A673 (cell line): Measurements from ENCODE around the gene ODR4.

Source experiments
- EZH2 ChIP-seq: fragments of 200-600 bp; sonication (generic); IDR thresholded peaks from 2 replicates; pipeline ENCODE4 v1.6.1; 2017; ENCODE audit warnings: borderline replicate concordance, low read depth, mild to moderate bottlenecking, mixed read lengths, antibody characterized with exemption, low read length; ENCODE audit not compliant: poor library complexity, severe bottlenecking
- TF ChIP-seq, protein P1 (sequence below): fragments of 300-800, 200-600 bp; sonication (generic); conservative IDR thresholded peaks from 2 replicates; pipeline ENCODE4 v1.5.1; 2017; ENCODE audit warnings: low read depth, mild to moderate bottlenecking, antibody characterized with exemption, low read length, moderate library complexity, mixed read lengths

- TF ChIP-seq, protein P1, sequence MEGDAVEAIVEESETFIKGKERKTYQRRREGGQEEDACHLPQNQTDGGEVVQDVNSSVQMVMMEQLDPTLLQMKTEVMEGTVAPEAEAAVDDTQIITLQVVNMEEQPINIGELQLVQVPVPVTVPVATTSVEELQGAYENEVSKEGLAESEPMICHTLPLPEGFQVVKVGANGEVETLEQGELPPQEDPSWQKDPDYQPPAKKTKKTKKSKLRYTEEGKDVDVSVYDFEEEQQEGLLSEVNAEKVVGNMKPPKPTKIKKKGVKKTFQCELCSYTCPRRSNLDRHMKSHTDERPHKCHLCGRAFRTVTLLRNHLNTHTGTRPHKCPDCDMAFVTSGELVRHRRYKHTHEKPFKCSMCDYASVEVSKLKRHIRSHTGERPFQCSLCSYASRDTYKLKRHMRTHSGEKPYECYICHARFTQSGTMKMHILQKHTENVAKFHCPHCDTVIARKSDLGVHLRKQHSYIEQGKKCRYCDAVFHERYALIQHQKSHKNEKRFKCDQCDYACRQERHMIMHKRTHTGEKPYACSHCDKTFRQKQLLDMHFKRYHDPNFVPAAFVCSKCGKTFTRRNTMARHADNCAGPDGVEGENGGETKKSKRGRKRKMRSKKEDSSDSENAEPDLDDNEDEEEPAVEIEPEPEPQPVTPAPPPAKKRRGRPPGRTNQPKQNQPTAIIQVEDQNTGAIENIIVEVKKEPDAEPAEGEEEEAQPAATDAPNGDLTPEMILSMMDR = no peak
- no peak for TF ChIP-seq EZH2
Observed at GRCh38 chr1:186446152-186446551, 70.5 kb downstream of the ODR4 start.
